GM12864 (cell line): ENCODE results near the gene ZDHHC16.

ENCODE experiments used
- DNase-seq: peaks from one replicate; pipeline ENCODE4 v3.0.0-alpha.2; 2011; ENCODE audit warnings: low read depth
- H3K4me3 ChIP-seq: 2 replicates; pipeline ENCODE4 v1.5.1; 2011; ENCODE audit warnings: mild to moderate bottlenecking, low read depth, low read length, control low read depth
- TF ChIP-seq, protein P1 (sequence below): IDR thresholded peaks from 2 replicates; pipeline ENCODE4 v1.5.1; 2011; ENCODE audit warnings: low read depth, mild to moderate bottlenecking, moderate library complexity, low read length, control low read depth, inconsistent platforms; ENCODE audit errors: missing control alignments

The ZDHHC16 gene

DNA sequence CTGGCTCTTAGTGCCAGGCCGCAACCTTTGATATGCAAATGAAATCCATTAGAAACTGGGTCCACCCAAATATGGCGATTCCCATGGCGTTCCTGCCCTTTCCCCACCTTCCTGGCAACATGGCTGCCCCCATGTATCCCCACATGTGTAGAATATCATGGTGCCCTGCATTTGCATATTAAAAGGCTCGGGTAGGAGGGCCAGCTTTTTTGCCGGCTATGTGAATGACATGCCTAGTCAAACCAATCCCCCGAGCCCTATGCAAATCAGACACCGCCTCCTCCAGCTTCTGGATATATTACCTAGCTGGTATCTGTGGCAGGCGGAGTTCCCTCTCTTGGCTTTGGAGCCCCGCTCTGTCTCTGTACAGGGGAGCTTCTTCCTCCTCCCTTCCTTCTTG lies 34.0 kb downstream of the ZDHHC16 start:
- TF ChIP-seq, protein P1, sequence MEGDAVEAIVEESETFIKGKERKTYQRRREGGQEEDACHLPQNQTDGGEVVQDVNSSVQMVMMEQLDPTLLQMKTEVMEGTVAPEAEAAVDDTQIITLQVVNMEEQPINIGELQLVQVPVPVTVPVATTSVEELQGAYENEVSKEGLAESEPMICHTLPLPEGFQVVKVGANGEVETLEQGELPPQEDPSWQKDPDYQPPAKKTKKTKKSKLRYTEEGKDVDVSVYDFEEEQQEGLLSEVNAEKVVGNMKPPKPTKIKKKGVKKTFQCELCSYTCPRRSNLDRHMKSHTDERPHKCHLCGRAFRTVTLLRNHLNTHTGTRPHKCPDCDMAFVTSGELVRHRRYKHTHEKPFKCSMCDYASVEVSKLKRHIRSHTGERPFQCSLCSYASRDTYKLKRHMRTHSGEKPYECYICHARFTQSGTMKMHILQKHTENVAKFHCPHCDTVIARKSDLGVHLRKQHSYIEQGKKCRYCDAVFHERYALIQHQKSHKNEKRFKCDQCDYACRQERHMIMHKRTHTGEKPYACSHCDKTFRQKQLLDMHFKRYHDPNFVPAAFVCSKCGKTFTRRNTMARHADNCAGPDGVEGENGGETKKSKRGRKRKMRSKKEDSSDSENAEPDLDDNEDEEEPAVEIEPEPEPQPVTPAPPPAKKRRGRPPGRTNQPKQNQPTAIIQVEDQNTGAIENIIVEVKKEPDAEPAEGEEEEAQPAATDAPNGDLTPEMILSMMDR = no peak
- no peak overlapping the region for H3K4me3 ChIP-seq
- DNase-seq = no peak

DNA sequence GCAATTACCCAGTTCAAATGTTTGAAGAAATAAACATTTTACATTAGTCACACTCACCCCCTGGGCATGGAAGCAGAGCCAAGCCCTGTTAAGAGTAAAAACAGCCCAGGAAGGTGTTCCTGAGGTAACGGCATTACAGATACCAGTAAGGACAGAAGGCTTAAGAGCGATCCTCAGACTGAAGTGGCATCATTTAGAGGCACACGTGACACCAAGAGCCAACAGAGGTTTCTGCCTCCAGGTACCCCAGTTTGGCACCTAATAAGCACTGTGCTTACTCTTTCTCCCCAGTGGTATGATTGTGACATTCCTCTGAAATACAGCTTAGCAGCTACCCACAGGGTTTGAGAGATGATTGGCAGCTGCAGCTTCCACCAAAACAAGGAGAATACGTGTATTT lies 35.1 kb downstream of the ZDHHC16 start:
- no peak overlapping the region for H3K4me3 ChIP-seq
- TF ChIP-seq, protein P1 = no peak
- no peak for DNase-seq

DNA sequence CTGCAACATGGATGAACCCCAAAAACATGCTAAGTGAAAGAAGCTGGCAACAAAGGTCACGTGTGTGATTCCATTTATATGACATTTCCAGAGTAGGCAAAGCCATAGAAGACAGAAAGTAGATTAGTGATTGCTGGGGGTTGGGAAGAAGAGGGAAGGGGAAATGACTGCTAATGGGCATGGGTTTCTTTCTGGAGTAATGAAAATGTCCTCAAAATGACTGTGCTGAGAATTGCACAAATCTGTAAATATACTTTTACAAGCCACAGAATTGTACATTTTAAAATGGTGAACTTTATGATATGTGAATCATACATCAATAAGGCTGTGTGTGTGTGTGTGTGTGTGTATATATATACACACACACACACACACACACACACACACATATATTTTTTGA lies 36.4 kb downstream of the ZDHHC16 start:
- H3K4me3 ChIP-seq = no peak overlapping the region
- no peak for DNase-seq
- TF ChIP-seq, protein P1 = no peak

DNA sequence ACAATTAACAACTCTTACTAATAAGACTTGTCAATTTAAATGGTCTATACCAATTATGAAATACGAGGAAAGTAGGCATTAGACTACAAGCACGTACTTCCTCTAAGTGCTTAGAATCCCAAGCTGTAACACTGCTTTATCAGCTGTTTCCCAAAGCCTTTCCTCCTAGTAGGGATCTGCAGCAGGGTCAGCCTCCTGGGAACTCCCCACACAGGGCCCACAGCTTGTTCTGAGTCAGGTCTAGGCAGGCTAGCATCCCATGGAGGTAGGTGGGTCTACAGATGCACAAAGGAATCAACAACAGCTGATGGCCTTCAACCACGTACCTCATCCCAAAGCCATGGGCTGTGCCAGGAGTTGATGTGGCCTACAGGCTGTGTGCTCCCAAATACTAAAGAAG lies 37.5 kb downstream of the ZDHHC16 start:
- TF ChIP-seq, protein P1 = no peak

DNA sequence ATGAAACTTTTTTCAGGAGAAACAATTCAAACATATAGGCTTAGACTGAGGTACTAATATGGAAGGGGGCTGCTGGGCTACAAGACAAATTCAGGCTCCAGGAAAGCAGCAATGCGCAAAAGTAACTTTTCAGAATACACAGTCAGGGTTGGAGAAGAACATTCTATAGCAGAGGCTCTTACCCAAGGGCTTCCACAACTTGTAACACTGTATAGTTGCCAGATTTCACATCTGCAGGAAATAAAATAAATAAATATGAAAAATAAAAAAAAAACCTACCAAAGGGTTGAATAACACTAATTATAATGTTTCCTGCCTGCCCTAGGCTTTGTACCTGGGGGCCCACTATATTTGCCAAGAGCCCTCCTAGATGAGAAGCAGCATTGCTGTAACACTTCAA lies 37.9 kb downstream of the ZDHHC16 start:
- DNase-seq = no peak
- TF ChIP-seq, protein P1 = no peak
- H3K4me3 ChIP-seq = no peak overlapping the region

More for the DNA sequence above, 37.5 kb downstream of the ZDHHC16 start:
- H3K4me3 ChIP-seq = no peak overlapping the region
- DNase-seq = no peak

DNA sequence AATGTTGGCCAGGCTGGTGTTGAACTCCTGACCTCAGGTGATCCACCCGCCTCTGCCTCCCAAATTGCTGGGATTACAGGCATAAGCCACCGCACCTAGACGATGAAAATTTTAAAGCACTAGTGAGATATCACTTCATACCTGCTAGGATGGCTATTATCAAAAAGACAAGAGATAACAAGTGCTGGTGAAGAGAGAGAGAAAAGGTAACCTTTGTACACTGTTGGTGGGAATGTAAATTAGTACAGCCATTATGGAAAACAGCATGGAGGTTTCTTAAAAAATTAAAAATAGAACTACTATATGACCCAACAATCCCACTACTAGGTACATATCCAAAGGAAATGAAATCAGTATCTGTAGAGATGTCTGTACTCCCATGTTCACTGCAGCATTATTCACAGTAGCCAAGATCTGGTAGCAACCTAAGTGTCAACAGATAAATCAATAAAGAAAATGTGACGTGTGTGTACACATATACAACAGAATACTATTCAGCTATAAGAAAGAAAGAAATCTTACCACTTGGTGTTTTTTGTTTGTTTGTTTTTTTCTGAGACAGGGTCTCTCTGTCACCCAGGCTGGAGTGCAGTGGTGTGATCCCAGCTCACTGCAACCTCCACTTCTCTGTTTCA lies 39.8 kb downstream of the ZDHHC16 start:
- DNase-seq = no peak
- H3K4me3 ChIP-seq = no peak overlapping the region
- TF ChIP-seq, protein P1 = no peak

DNA sequence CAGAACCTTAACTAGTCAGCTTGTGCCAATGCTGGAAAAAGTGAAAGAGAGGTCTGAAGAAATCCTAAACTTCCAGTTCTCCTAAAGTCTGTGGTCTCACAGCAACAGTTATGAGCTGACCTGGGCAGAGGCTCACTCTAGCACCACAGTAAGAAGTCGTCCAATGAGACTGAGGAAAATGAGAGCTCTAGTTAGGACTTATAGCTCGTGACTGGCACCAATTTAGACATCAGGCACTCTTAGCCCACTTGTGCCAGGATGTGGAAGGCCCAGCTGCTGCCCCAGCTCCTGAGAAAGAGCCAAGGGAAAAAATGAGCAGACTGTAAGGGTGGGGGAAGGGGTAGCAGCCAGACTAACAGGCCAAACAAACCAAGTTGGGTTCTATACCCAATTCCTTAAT lies 44.6 kb downstream of the ZDHHC16 start:
- TF ChIP-seq, protein P1 = no peak
- DNase-seq = no peak
- H3K4me3 ChIP-seq = no peak overlapping the region
